D721Med (cell line): ENCODE results near the gene SOCS1.
"Not testable (repeated sequence)": the region's sequence is repeated elsewhere in the genome, so short reads cannot be mapped to it uniquely, and the experiment has no call there.

ENCODE experiments used
- DNase-seq: peaks from one replicate; pipeline ENCODE4 v3.0.0; 2011; ENCODE audit warnings: low spot score; ENCODE audit not compliant: insufficient read length
- FAIRE-seq: peaks from 2 replicates; lab custom pipeline; 2011; peaks lifted over from hg19 to GRCh38; lab: Jason Lieb, UNC
- TF ChIP-seq, protein P1 (sequence below): IDR thresholded peaks from 2 replicates; pipeline ENCODE4 v1.5.1; 2012; ENCODE audit warnings: mild to moderate bottlenecking, control low read depth; ENCODE audit not compliant: insufficient read depth; ENCODE audit errors: missing control alignments

Gene SOCS1

DNA sequence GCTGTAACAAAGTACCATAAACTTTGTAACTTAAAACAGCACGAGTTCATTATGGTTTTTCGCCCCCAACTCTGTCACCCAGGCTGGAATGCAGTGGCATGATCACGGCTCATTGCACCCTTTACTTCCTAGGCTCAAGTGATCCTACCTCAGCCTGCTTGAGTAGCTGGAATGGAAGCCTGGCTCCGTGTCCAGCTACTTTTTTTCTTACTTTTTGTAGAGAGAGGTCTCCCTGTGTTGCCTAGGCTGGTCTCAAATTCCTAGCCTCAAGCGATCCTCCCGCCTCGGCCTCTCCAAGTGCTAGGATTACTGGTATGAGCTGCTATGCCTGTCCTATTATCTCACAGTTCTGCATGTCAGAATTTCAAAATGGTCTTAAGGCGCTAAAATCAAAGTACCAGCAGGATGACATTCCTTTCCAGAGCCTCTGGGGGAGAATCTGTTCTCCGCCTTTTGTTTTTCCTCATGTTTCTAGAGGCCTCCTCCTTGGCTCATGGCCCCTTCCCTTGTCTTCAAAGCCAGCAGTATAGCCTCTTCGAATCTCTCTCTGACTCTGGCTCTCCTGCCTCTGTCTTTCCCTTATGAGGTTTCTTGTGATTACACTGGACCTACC, 35.2 kb upstream of the SOCS1 start:
- FAIRE-seq (no peak), DNase-seq (no peak)
- TF ChIP-seq, protein P1, sequence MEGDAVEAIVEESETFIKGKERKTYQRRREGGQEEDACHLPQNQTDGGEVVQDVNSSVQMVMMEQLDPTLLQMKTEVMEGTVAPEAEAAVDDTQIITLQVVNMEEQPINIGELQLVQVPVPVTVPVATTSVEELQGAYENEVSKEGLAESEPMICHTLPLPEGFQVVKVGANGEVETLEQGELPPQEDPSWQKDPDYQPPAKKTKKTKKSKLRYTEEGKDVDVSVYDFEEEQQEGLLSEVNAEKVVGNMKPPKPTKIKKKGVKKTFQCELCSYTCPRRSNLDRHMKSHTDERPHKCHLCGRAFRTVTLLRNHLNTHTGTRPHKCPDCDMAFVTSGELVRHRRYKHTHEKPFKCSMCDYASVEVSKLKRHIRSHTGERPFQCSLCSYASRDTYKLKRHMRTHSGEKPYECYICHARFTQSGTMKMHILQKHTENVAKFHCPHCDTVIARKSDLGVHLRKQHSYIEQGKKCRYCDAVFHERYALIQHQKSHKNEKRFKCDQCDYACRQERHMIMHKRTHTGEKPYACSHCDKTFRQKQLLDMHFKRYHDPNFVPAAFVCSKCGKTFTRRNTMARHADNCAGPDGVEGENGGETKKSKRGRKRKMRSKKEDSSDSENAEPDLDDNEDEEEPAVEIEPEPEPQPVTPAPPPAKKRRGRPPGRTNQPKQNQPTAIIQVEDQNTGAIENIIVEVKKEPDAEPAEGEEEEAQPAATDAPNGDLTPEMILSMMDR = no peak

DNA sequence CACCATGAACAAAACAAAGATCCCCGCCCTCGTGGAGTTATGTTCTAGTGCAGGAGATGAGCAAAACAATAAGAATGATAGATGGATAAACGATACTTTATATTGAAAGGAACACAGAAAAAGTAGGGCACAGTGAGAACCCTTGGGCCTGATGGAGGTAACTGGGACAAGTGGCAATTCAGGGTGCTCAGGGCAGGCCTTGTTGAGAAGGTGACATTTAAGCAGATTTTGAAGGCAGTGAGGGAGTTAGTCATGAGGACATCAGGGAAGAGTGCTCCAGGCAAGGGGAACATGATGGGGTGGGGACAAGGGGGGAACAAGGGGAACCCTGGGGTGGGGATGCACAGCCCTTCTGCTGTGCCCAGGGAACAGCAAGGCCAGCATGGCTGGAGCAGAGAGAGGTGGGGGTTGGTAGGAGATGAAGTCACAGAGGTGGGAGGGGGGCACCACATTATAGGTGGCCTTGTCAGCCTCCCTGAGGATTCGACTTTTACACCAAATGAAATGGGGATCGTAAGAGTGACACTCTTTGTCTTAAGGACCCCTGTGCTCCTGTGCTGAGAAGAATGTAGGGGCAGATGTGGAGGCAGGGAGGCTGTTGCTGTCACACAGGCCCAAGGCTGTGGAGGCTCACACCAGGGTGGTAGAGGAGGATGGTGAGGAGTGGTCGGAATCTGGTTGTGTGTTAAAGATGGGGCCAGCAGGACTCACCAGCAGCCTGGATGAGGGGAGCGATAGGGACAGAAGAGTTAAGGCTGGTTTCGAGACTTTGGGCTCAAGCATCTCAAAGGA, 34.3 kb upstream of the SOCS1 start:
- no peak for DNase-seq
- no peak for FAIRE-seq
- TF ChIP-seq, protein P1 = no peak

DNA sequence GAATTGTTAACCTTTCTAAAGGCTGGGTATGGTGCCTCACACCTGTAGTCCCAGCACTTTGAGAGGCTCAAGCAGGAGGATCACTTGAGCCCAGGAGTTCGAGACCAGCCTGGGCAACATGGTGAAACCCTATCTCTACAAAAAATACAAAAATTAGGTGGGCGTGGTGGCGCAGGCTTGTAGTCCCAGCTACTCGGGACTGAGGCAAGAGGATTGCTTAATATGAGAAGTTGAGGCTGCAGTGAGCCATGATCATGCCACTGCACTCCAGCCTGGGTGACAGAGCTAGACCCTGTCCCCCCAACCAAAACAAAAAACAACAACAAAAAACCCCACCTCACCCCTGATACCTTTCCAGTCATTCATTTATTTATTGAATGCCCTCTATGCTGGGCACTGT, 33.7 kb upstream of the SOCS1 start:
- not testable (repeated sequence) for FAIRE-seq

DNA sequence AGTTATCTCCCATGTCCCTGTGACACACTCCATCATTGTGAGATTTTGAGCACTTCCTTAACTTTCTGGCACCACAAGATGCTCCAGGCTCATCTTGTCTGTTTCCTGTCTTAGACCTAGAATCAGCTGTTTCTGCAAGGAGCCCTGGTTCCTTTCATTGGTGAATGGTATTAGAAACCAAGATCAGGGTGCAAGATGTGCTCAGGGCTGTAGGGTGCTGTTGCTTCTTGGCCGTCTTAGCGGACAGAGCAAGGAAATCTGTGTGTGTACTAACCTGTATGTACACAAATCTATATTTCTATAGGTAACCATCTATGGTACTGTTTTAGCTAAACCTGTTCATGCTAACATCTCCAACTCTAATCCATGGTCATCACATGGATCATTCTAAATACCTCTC, 33.2 kb upstream of the SOCS1 start:
- FAIRE-seq (no peak), DNase-seq (no peak)
- TF ChIP-seq, protein P1 = no peak

More for the DNA sequence above, 33.7 kb upstream of the SOCS1 start:
- DNase-seq = not testable (repeated sequence)

DNA sequence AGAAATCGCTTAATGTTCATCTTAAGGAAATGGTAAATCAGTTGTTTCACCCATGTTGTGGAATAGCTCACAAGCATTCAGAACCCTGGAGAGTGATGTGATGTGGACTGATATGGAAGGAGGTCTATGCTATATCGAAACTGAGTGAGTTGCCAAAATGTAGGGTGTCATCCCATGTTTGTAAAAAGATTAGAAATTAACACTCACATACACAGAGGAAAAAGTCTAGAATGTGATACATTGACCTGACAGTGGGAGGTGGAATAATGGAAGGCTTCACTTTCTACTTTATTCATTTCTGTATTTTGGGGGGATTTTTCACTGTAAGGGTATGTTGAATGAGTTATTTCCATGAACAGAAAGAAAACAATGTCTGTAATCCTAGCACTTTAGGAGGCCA, 29.8 kb upstream of the SOCS1 start:
- FAIRE-seq (no peak), DNase-seq (no peak)
- TF ChIP-seq, protein P1 = no peak

DNA sequence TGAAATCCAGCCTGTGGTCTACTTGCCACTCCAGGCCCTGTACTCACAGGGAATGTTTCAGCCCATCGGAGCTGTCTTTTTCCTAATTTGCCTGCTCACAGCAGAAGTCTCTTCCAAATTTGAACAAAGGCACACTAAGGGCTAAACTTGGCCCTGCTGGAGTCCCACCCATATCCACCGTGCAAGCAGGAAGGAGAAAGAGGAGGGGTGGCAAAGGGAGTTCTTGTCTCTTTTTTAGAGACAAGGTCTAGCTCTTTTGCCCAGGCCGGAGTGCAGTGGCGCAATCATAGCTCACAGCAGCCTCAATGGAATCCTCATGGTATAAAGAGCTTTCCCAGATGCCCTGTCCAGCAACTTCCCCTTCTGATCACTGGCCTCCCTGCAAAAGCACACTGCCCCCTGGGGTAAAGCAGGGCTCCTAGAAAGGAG, 27.8 kb upstream of the SOCS1 start:
- FAIRE-seq (no peak), DNase-seq (no peak)
- TF ChIP-seq, protein P1 = no peak

DNA sequence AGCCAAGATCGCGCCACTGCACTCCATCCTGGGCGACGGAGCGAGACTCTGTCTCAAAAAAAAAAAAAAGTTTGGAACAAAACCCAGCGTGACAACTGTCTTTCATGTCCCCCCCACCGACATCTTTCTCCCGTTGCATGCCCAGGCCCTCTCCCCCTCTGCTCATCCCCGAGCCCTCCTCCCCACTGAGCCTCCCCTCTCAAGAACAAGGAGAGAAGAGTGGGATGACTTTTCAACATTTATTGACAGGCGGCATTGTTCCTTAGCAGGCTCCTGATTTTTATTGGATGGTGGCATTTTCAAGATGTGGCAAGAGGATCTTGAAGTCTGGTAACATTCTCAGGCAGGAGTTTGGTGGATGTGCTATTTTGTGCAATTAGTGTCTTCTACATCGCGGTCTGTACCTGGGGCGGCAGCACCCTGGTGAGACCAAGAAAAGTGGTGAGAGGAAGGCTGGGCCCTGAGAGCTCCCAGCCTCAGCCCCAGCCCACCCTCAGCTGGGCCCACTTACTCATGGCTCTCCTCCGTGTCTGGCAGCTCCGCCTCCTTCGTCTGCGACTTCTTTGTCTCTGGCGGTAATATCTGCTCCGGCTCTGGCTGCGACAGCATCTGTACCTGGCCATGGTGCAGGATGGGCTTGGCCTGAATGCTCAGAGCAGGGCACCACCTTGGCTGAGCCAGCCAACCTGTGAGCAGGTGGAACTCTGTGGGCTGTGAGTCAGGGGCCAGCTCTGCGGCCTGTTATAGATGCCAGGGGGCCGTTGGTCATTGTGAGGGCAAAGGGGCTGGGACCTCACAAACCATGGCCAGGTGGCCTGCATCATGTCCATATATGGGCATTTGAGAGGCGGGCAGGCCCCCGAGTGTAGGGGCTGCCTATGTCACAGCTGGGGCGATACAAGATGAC, 24.9 kb upstream of the SOCS1 start, which contains the start of gene PRM1:
Gene PRM1 (minus strand): TSS at position 715 of the 907 bp plus-strand sequence. CDS start 92 bp downstream, at position 623.
- DNase-seq (no peak), FAIRE-seq (no peak)
- TF ChIP-seq, protein P1 = no peak
